Endothelial cell of umbilical vein (primary cell): ENCODE results near the gene MBD3. TPM values are rescaled to one million over a fixed set of nuclear protein-coding genes. Genes with fewer than 3 reads are reported as not detected.

Experiments
- BruUV-seq: library from RNA; stranded (reverse); fragments of 400-500 nt; replicated peaks from 2 replicates; lab custom pipeline; 2021; lab: Mats Ljungman, UMichigan
- CTCF ChIA-PET: fragments of 300-600, 350-600 bp; sonication (Branson Sonifier 250); formaldehyde crosslinking; loops from one replicate; lab custom pipeline; 2021; ENCODE audit warnings: antibody characterized with exemption, inconsistent platforms; lab: Charles Lee
- POLR2A ChIA-PET: fragments of 300-600, 350-600 bp; sonication (Branson Sonifier 250); formaldehyde crosslinking; loops from one replicate; lab custom pipeline; 2021; ENCODE audit warnings: antibody characterized with exemption, inconsistent platforms; lab: Charles Lee
- DNase-seq: peaks from one replicate; pipeline ENCODE4 v3.0.0-alpha.2; 2011; ENCODE audit warnings: low read depth, low spot score
- FAIRE-seq: peaks from 2 replicates; lab custom pipeline; 2011; peaks lifted over from hg19 to GRCh38; lab: Jason Lieb, UNC
- H2AFZ ChIP-seq: 2 replicates; pipeline ENCODE4 v1.6.0; 2012; ENCODE audit warnings: low read depth, low read length, control low read depth, inconsistent platforms
- H3K27ac ChIP-seq: 2 replicates; pipeline ENCODE4 v1.5.1; 2011; ENCODE audit warnings: low read depth, mild to moderate bottlenecking, control low read depth, low read length, moderate library complexity; ENCODE audit not compliant: insufficient read depth
- H3K27me3 ChIP-seq, 2 experiments: 2 replicates each; pipeline versions ENCODE4 v1.6.0 to v1.6.1; 2011; ENCODE audit warnings: low read length in 2 of 2, mixed read lengths in 1 of 2; ENCODE audit not compliant: control insufficient read depth in 2 of 2, insufficient read depth in 2 of 2
- H3K36me3 ChIP-seq, 2 experiments: 2 replicates in 1 of 2; 3 replicates in 1 of 2; pipeline ENCODE4 v1.5.1; 2011; ENCODE audit warnings: low read length in 2 of 2, mild to moderate bottlenecking in 1 of 2, moderate library complexity in 1 of 2; ENCODE audit not compliant: control insufficient read depth in 2 of 2, insufficient read depth in 2 of 2; ENCODE audit errors: extremely low read depth in 1 of 2
- H3K4me1 ChIP-seq: 3 replicates; pipeline ENCODE4 v1.5.1; 2011; ENCODE audit warnings: mild to moderate bottlenecking, low read length; ENCODE audit not compliant: control insufficient read depth, insufficient read depth; ENCODE audit errors: extremely low read depth
- H3K4me2 ChIP-seq: 2 replicates; pipeline ENCODE4 v1.6.1; 2011; ENCODE audit warnings: low read length, control low read depth, mixed read lengths; ENCODE audit not compliant: insufficient read depth
- H3K4me3 ChIP-seq, 3 experiments: fragments of 200-600 bp in 1 of 3; sonication (generic), shearing (Covaris generic) in 1 of 3; replicated peaks in 1 of 3; 2 replicates each; pipeline ENCODE4 v1.5.1; 2011 to 2016; ENCODE audit warnings: control low read depth in 3 of 3, low read length in 3 of 3, mild to moderate bottlenecking in 2 of 3, inconsistent platforms in 1 of 3, low read depth in 1 of 3, moderate library complexity in 1 of 3; ENCODE audit not compliant: insufficient read depth in 1 of 3
- H3K79me2 ChIP-seq: 2 replicates; pipeline ENCODE4 v1.6.0; 2012; ENCODE audit warnings: low read length, inconsistent platforms; ENCODE audit not compliant: control insufficient read depth, insufficient read depth
- H3K9ac ChIP-seq: replicated peaks from 2 replicates; pipeline ENCODE3; 2011; ENCODE audit warnings: low read length, control low read depth; ENCODE audit not compliant: insufficient read depth; ENCODE audit errors: extremely low read depth
- H3K9me1 ChIP-seq: replicated peaks from 3 replicates; pipeline ENCODE4 v1.6.0; 2011; ENCODE audit warnings: mild to moderate bottlenecking, low read length; ENCODE audit not compliant: control insufficient read depth, insufficient read depth; ENCODE audit errors: extremely low read depth
- H3K9me3 ChIP-seq: replicated peaks from 2 replicates; pipeline ENCODE4 v1.5.1; 2012; ENCODE audit warnings: low read length, inconsistent platforms; ENCODE audit not compliant: control insufficient read depth, insufficient read depth
- H4K20me1 ChIP-seq: replicated peaks from 2 replicates; pipeline ENCODE3; 2011; ENCODE audit warnings: mild to moderate bottlenecking, low read length; ENCODE audit not compliant: control insufficient read depth, insufficient read depth; ENCODE audit errors: extremely low read depth
- EZH2 ChIP-seq: IDR thresholded peaks from 2 replicates; pipeline ENCODE4 v1.6.1; 2012; ENCODE audit warnings: borderline replicate concordance, low read depth, mild to moderate bottlenecking, moderate library complexity, low read length, inconsistent platforms; ENCODE audit not compliant: severe bottlenecking
- FOS ChIP-seq: IDR thresholded peaks from 2 replicates; pipeline ENCODE4 v1.6.1; 2011; ENCODE audit warnings: mild to moderate bottlenecking, low read length, moderate library complexity, borderline replicate concordance; ENCODE audit not compliant: insufficient read depth
- GATA2 ChIP-seq: IDR thresholded peaks from 2 replicates; pipeline ENCODE4 v1.7.0; 2011; ENCODE audit warnings: low read depth, mild to moderate bottlenecking, moderate library complexity, mixed read lengths, low read length; ENCODE audit not compliant: insufficient read length, insufficient read depth
- JUN ChIP-seq: IDR thresholded peaks from 2 replicates; pipeline ENCODE4 v1.6.1; 2011; ENCODE audit warnings: borderline replicate concordance, low read depth; ENCODE audit not compliant: insufficient read length, insufficient read depth
- MYC ChIP-seq: IDR thresholded peaks from one replicate; pipeline ENCODE4 v1.6.1; 2011; ENCODE audit warnings: mild to moderate bottlenecking, low read depth, low read length
- POLR2A ChIP-seq: IDR thresholded peaks from 2 replicates; pipeline ENCODE4 v1.6.1; 2012; ENCODE audit warnings: low read depth, mild to moderate bottlenecking, control low read depth, low read length
- POLR2AphosphoS5 ChIP-seq: IDR thresholded peaks from 2 replicates; pipeline ENCODE4 v1.6.1; 2012; ENCODE audit warnings: low read depth, mild to moderate bottlenecking, control low read depth, low read length, moderate library complexity; ENCODE audit not compliant: insufficient read depth
- dilution Hi-C: fragments of 300-500 bp; cut with MboI; formaldehyde crosslinking; loops from one replicate; pipeline ENCODE4 v1.15.0; 2019; ENCODE audit warnings: low sequenced_read_pairs; ENCODE audit not compliant: extremely low pct_ligation_motif_present
- intact Hi-C: fragments of 100-400 bp; cut with micrococcal nuclease; formaldehyde crosslinking; loops from one replicate; pipeline ENCODE4 v1.10.0; 2022
- polyA plus RNA-seq, 4 experiments: library from polyadenylated mRNA; depleted of rRNA in 3 of 4; stranded (reverse) in 3 of 4; unstranded in 1 of 4; fragments of >200 nt; gene quantifications; 2 replicates each; pipeline versions ENCODE4 v1.2.1 to v1.2.3, GENCODE V29; 2011 to 2012; ENCODE audit warnings: missing spikeins in 1 of 4
- total RNA-seq: library from RNA; stranded (reverse); gene quantifications from 2 replicates; pipeline ENCODE4 v1.2.3, GENCODE V29; 2021
- TF ChIP-seq, protein P1 (sequence below), 2 donors: IDR thresholded peaks; 1 replicate in 1 of 2; 2 replicates in 1 of 2; pipeline ENCODE4 v1.5.1; 2011; ENCODE audit warnings: low read length in 2 of 2, mild to moderate bottlenecking in 2 of 2, moderate library complexity in 2 of 2, control low read depth in 1 of 2, inconsistent platforms in 1 of 2, low read depth in 1 of 2; ENCODE audit not compliant: insufficient read depth in 1 of 2; ENCODE audit errors: extremely low read depth in 1 of 2
- TF ChIP-seq, protein P2 (sequence below): IDR thresholded peaks from 2 replicates; pipeline ENCODE4 v1.6.1; 2011; ENCODE audit not compliant: insufficient read depth, insufficient read length

Gene MBD3
- total and polyA plus RNA-seq, 2 donors (not counting 3 experiments of a cell fraction or from before 2014, with no cell fraction given) = 96.8 to 120 TPM

DNA sequence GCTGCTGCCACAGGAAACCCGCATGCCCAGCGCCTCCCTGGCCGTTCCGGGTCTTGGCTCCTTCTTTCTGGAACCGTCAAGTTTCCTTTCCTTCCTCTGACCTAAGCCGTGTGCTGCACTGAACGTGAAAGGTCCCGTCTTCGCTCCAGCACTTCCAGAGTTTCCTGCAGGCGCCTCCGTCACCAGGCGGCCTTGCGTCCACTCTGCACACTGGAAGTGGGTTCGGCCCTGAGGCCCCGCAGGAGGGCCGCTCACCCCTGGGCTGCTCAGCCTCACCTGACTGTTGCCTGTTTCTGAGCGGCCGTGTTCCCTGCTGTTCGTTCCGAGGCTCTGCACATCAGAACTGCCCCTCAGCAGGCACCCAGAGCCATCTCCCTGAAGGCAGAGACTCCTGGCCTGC, 12.3 kb downstream of the MBD3 start:
- CTCF ChIA-PET = no interaction called here
- Histone ChIP-seq H3K9me3 (no peaks in the 10 kb centered on the region), H2AFZ (no peak overlapping the region), H3K79me2 (peaks cover 2% of the 10 kb centered on the region), H4K20me1 (no peaks in the 10 kb centered on the region), H3K9me1 (no peaks in the 10 kb centered on the region), H3K4me2 (no peak overlapping the region), H3K4me1 (no peaks in the 10 kb centered on the region), H3K9ac (no peak overlapping the region), H3K36me3 (peaks cover 12 to 48% of the 10 kb centered on the region in 2 experiments), H3K4me3 (no peak overlapping the region), H3K27me3 (no peaks in the 10 kb centered on the region), H3K27ac (no peak overlapping the region)
- TF ChIP-seq POLR2A = no peak
- POLR2A ChIA-PET = no interaction called here
- dilution Hi-C loops (no loop called here), intact Hi-C loops (no loop called here)
- FAIRE-seq (no peak), DNase-seq (no peak)
- no TSS peak for BruUV-seq

DNA sequence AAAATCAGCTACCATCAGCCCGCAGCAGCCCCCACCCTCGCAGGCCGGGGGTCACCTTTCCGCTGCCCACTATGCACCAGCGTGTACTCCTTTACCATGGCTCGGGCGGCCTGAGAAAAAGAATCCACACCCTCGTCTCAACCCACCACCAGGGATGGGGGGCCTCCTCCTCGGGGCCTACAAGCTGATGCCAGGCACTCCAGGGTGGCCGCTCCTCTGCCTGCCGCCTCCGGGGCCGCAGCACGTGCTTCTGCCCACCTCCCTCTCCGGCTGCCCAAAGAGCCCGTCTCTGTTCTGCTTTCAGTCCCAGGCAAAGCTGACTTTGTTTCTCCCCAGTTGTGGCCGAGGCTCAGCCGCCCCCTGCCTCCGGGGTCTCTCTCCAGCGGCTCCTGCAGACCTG, 13.4 kb downstream of the MBD3 start:
- POLR2A ChIA-PET = no interaction called here
- no TSS peak for BruUV-seq
- dilution Hi-C loops = no loop called here

More for the DNA sequence above, 13.4 kb downstream of the MBD3 start:
- H3K27ac ChIP-seq = no peak overlapping the region
- no peak for DNase-seq
- intact Hi-C loops = no loop called here
- no peaks in the 10 kb centered on the region for H3K27me3 ChIP-seq
- H3K9me3 ChIP-seq = no peaks in the 10 kb centered on the region
- H3K4me2 ChIP-seq = no peak overlapping the region
- H2AFZ ChIP-seq = no peak overlapping the region
- H3K4me1 ChIP-seq = no peaks in the 10 kb centered on the region
- H3K9me1 ChIP-seq = no peaks in the 10 kb centered on the region
- no peaks in the 10 kb centered on the region for H4K20me1 ChIP-seq
- H3K4me3 ChIP-seq = no peak overlapping the region
- no peak overlapping the region for H3K9ac ChIP-seq
- no peak for TF ChIP-seq EZH2
- TF ChIP-seq, protein P1, sequence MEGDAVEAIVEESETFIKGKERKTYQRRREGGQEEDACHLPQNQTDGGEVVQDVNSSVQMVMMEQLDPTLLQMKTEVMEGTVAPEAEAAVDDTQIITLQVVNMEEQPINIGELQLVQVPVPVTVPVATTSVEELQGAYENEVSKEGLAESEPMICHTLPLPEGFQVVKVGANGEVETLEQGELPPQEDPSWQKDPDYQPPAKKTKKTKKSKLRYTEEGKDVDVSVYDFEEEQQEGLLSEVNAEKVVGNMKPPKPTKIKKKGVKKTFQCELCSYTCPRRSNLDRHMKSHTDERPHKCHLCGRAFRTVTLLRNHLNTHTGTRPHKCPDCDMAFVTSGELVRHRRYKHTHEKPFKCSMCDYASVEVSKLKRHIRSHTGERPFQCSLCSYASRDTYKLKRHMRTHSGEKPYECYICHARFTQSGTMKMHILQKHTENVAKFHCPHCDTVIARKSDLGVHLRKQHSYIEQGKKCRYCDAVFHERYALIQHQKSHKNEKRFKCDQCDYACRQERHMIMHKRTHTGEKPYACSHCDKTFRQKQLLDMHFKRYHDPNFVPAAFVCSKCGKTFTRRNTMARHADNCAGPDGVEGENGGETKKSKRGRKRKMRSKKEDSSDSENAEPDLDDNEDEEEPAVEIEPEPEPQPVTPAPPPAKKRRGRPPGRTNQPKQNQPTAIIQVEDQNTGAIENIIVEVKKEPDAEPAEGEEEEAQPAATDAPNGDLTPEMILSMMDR (IDR thresholded peaks at IDR 0.05; ENCODE audit: extremely low read depth in 1 of 2, insufficient read depth in 1 of 2, low read depth in 1 of 2, low read length in 2 of 2) = no peak
- TF ChIP-seq FOS = no peak
- no peak for TF ChIP-seq POLR2A
- no peak for TF ChIP-seq GATA2
- no peak for TF ChIP-seq MYC
- TF ChIP-seq, protein P2, sequence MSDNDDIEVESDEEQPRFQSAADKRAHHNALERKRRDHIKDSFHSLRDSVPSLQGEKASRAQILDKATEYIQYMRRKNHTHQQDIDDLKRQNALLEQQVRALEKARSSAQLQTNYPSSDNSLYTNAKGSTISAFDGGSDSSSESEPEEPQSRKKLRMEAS = no peak
- no peak for TF ChIP-seq JUN
- no peak for TF ChIP-seq POLR2AphosphoS5
- no peaks in the 10 kb centered on the region for H3K79me2 ChIP-seq
- H3K36me3 ChIP-seq = peaks cover 14 to 46% of the 10 kb centered on the region in 2 experiments
- CTCF ChIA-PET = no interaction called here
- FAIRE-seq = no peak
